B cell (primary cell): ENCODE results near the gene NFAM1.

Experiments
- CTCF ChIP-seq: fragments of 200-600 bp; IDR thresholded peaks from one replicate; pipeline ENCODE4 v1.8.0; 2022; ENCODE audit warnings: antibody characterized with exemption, mild to moderate bottlenecking
- EZH2 ChIP-seq: IDR thresholded peaks from 2 replicates; pipeline ENCODE4 v1.6.1; 2012; ENCODE audit warnings: borderline replicate concordance, low read depth, mild to moderate bottlenecking, moderate library complexity, low read length; ENCODE audit not compliant: insufficient read depth, poor library complexity, severe bottlenecking

DNA sequence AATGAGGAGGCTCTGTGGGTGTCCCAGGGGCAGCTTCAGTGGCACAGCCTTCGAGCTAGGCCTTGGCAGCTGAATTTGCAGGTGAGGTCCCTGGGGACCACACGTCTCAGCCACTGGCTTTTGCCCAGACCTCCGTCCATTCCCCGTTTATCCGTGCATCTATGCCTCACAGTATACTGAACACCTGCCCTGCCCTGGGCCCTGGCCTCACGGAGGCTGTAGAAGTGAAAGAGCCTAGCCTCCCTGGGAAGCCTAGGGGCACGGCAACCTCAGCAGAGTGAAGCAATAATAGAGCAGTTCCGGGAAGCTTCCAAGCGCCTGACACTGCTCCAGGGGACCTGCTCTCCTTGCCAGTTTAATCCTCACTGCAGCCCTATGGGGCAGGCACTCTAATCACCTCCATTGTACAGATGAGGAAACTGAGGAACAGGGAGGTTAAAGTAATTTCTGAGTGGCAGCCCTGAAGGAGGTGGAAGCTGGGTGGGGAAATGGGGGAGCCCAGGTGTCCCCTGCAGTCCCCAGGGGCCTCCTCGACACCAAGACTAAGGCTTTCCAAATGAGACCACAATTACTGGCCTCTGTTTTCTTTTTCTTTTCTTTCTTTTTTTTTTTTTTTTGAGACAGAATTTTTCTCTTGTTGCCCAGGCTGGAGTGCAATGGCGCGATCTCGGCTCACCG, 2.7 kb upstream of the NFAM1 start:
- no peak for TF ChIP-seq EZH2
- no peak for TF ChIP-seq CTCF
